ENCODE results near the gene TDRD6. TPM values are rescaled to one million over a fixed set of nuclear protein-coding genes. Genes with fewer than 3 reads are reported as not detected.
A peak's percentile ranks its signal among the peaks of the same experiment; 100 is the strongest.

The TDRD6 gene
- total RNA-seq, 4 donors from 2014 or later, result 0.88 to 1.8 (median 1.4) TPM

- H3K9me3 ChIP-seq, result no peaks in the 10 kb centered on the region
- H3K27ac ChIP-seq, result no peak overlapping the region
- H3K27me3 ChIP-seq, result no peaks in the 10 kb centered on the region
- TF ChIP-seq POLR2A (IDR thresholded peaks at IDR 0.05), result no peak
- TF ChIP-seq CTCF (IDR thresholded peaks at IDR 0.05), result no peak
- intact Hi-C loops (cut with DNase I), result no loop called here
- no peak for DNase-seq
- 62 to 63% methylated on average over 4 of the region's 4 CpGs for WGBS, 2 donors
- peaks cover 7 to 10% of the 10 kb centered on the region in 2 donors for H3K4me1 ChIP-seq
- H3K4me3 ChIP-seq (replicated peaks in 1 of 3), result no peak overlapping the region
- H3K36me3 ChIP-seq, result no peaks in the 10 kb centered on the region
Observed at GRCh38 chr6:46730921-46731461, 43.3 kb downstream of the TDRD6 start.

- Histone ChIP-seq H3K9me3 (no peaks in the 10 kb centered on the region), H3K4me3 (replicated peaks in 1 of 3) (no peak overlapping the region), H3K27ac (peak overlapping the region; percentile 27 to 75 (median 42)), H3K4me1 (peaks cover 7 to 10% of the 10 kb centered on the region in 2 donors), H3K36me3 (no peaks in the 10 kb centered on the region), H3K27me3 (no peaks in the 10 kb centered on the region)
- TF ChIP-seq POLR2A (IDR thresholded peaks at IDR 0.05) (no peak), CTCF (IDR thresholded peaks at IDR 0.05) (no peak)
- WGBS, 2 donors, result 88 to 94% methylated on average over 2 of the region's 2 CpGs
- intact Hi-C loops (cut with DNase I), result no loop called here
- peak; percentile 29 to 32 for DNase-seq
Observed at GRCh38 chr6:46733341-46733801, 45.7 kb downstream of the TDRD6 start.

GRCh38 chr6:46734867-46735719, 47.4 kb downstream of the TDRD6 start, which contains the start of gene PLA2G7:
Gene PLA2G7 (minus strand): TSS chr6:46735375. CDS start chr6:46722891, 12,484 bp downstream.
- H3K4me1 ChIP-seq, result peaks cover 7 to 10% of the 10 kb centered on the region in 2 donors
- peak within 1 kb of the TSS; percentile 75 to 77 (median 76) for H3K27ac ChIP-seq
- peak; percentile 54 to 56 for DNase-seq
- TF ChIP-seq CTCF (IDR thresholded peaks at IDR 0.05) (peak in 1 of 6 experiments; percentile 1), POLR2A (IDR thresholded peaks at IDR 0.05) (peak in 1 of 2 donors; percentile 64)
- intact Hi-C loops (cut with DNase I), result no loop called here
- H3K27me3 ChIP-seq, result no peaks in the 10 kb centered on the region
- peak within 1 kb of the TSS; percentile 18 to 76 (median 60) for H3K4me3 ChIP-seq (replicated peaks in 1 of 3)
- 1 to 2% methylated on average over 20 to 39 of the region's 73 CpGs for WGBS, 2 donors
- H3K36me3 ChIP-seq, result no peaks in the 10 kb centered on the region
- H3K9me3 ChIP-seq, result no peaks in the 10 kb centered on the region

GRCh38 chr6:46735720-46736031, 48.0 kb downstream of the TDRD6 start:
- WGBS, 2 donors, result 19 to 26% methylated on average over 8 of the region's 8 CpGs
- H3K4me1 ChIP-seq, result peaks cover 7 to 10% of the 10 kb centered on the region in 2 donors
- H3K36me3 ChIP-seq, result no peaks in the 10 kb centered on the region
- intact Hi-C loops (cut with DNase I), result no loop called here
- H3K9me3 ChIP-seq, result no peaks in the 10 kb centered on the region
- H3K27ac ChIP-seq, result peak overlapping the region in 1 of 3 donors; percentile 75
- DNase-seq, result no peak
- TF ChIP-seq POLR2A (IDR thresholded peaks at IDR 0.05) (no peak), CTCF (IDR thresholded peaks at IDR 0.05) (no peak)
- peak overlapping the region in 2 of 3 donors; percentile 60 to 76 for H3K4me3 ChIP-seq (replicated peaks in 1 of 3)
- no peaks in the 10 kb centered on the region for H3K27me3 ChIP-seq

GRCh38 chr6:46736906-46737305, 49.2 kb downstream of the TDRD6 start:
- TF ChIP-seq CTCF (IDR thresholded peaks at IDR 0.05) (no peak), POLR2A (IDR thresholded peaks at IDR 0.05) (no peak)
- no peak overlapping the region for H3K27ac ChIP-seq
- intact Hi-C loops (cut with DNase I), result no loop called here
- no peak overlapping the region for H3K4me3 ChIP-seq (replicated peaks in 1 of 3)
- no peak for DNase-seq
- no peaks in the 10 kb centered on the region for H3K9me3 ChIP-seq
- H3K27me3 ChIP-seq, result no peaks in the 10 kb centered on the region
- H3K36me3 ChIP-seq, result no peaks in the 10 kb centered on the region
- peaks cover 7 to 10% of the 10 kb centered on the region in 2 donors for H3K4me1 ChIP-seq

Measured in thyroid gland (tissue), 4 donors.